Pancreas (tissue), 10 donors: ENCODE results near the gene NPM1. TPM values are rescaled to one million over a fixed set of nuclear protein-coding genes. Genes with fewer than 3 reads are reported as not detected.
"Not testable (repeated sequence)": the region's sequence is repeated elsewhere in the genome, so short reads cannot be mapped to it uniquely, and the experiment has no call there.

Experiments
- ATAC-seq, 4 donors: fragments of 200-7000 bp; cut with Tn5 transposase; one replicate each; pipeline versions ENCODE4 v1.8.0 to v1.9.1; 2020; ENCODE audit warnings: mild to moderate bottlenecking in 4 of 4, moderate library complexity in 4 of 4
- DNase-seq, 6 donors: peaks; one replicate each; pipeline ENCODE4 v3.0.0-alpha.2; 2020
- FAIRE-seq: peaks from 2 replicates; lab custom pipeline; 2012; peaks lifted over from hg19 to GRCh38; lab: Jason Lieb, UNC
- H3K27ac ChIP-seq, 4 donors: fragments of 200-600 bp; sonication (generic); 1 replicate in 3 of 4; 2 replicates in 1 of 4; pipeline versions ENCODE4 v1.5.0 to v1.8.0; 2020
- H3K27me3 ChIP-seq, 4 donors: fragments of 200-600 bp; one replicate each; pipeline ENCODE4 v1.8.0; 2021
- H3K36me3 ChIP-seq, 3 donors: fragments of 200-600 bp; sonication (generic) in 1 of 3; one replicate each; pipeline versions ENCODE4 v1.5.0 to v1.8.0; 2020 to 2021
- H3K4me1 ChIP-seq, 3 donors: fragments of 200-600 bp; one replicate each; pipeline ENCODE4 v1.8.0; 2021
- H3K4me3 ChIP-seq, 4 donors: fragments of 200-600 bp; sonication (generic) in 2 of 4; one replicate each; pipeline versions ENCODE4 v1.5.0 to v1.8.0; 2020 to 2021
- H3K9me3 ChIP-seq, 4 donors: fragments of 200-600 bp; one replicate each; pipeline ENCODE4 v1.8.0; 2021
- CTCF ChIP-seq, 4 donors: fragments of 200-600 bp; sonication (generic) in 3 of 4; IDR thresholded peaks; one replicate each; pipeline versions ENCODE4 v1.5.0 to v1.8.0; 2021; ENCODE audit warnings: antibody characterized with exemption in 4 of 4
- WGBS, 2 donors: extraction: QIAGEN DNeasy Blood & Tissue Kit; methylation state at CpG; one replicate each; pipeline ENCODE4 v1.1.7; 2013; 5-methylcytosine and 5-hydroxymethylcytosine counted together
- intact Hi-C, 3 donors: fragments of 100-400 bp; cut with DNase I; formaldehyde crosslinking; loops; one replicate each; pipeline versions ENCODE4 v1.11.1 to v1.14.2; 2022
- polyA plus RNA-seq, 2 donors: library from polyadenylated mRNA; stranded (reverse); fragments of 200-250 nt; gene quantifications; one replicate each; pipeline ENCODE4 v1.2.3, GENCODE V29; 2013
- total RNA-seq, 6 donors: library from RNA; stranded (reverse); fragmentation: NEBNext Ultra II Directional in 4 of 6; extraction: Animal tissue kit (Norgen Biotek cat#: 25700) in 4 of 6; gene quantifications; one replicate each; pipeline versions ENCODE4 v1.2.1 to v1.2.4, GENCODE V29; 2021 to 2023
- donor health status: healthy with polysubstance abuse.
- donor health status: DM: no; HTN: no; CAD: no; lungs with moderate emphysema.
- donor health status: DM: no; HTN: no; CAD: no.
- donor health status: control.
- donor health status: control.
- donor health status: Bipolar disorder and iron deficiency.
- donor health status: DM: yes; HTN: yes; CAD: no.
- donor health status: DM: no; HTN: no; CAD: no.
- donor health status: DM: no; HTN: no; CAD: no.
- donor health status: DM: yes; HTN: yes; CAD: no.

Gene NPM1
- total and polyA plus RNA-seq, 8 donors: 412 to 942 (median 682) TPM

- no peaks in the 10 kb centered on the region for H3K9me3 ChIP-seq
- H3K36me3 ChIP-seq: no peaks in the 10 kb centered on the region
- ATAC-seq (no peak), DNase-seq (no peak), FAIRE-seq (no peak)
- intact Hi-C loops: no loop called here
- 83 to 90% methylated on average over 4 of the region's 4 CpGs for WGBS, 2 donors
- no peak for TF ChIP-seq CTCF (IDR thresholded peaks at IDR 0.05)
- no peaks in the 10 kb centered on the region for H3K4me1 ChIP-seq
- no peak overlapping the region for H3K4me3 ChIP-seq
- no peak overlapping the region for H3K27ac ChIP-seq
- H3K27me3 ChIP-seq: no peaks in the 10 kb centered on the region
These were observed 17.8 kb upstream of the NPM1 start for GRCh38 chr5:171369898-171370297.

GRCh38 chr5:171370881-171371280 is 16.8 kb upstream of the NPM1 start:
- intact Hi-C loops, H3K27me3 ChIP-seq, H3K4me1 ChIP-seq, DNase-seq, H3K36me3 ChIP-seq, FAIRE-seq, H3K9me3 ChIP-seq, ATAC-seq, H3K27ac ChIP-seq, H3K4me3 ChIP-seq: not testable (repeated sequence)
- WGBS, 2 donors: 25 to 30% methylated on average over 10 of the region's 10 CpGs

- WGBS, 2 donors: 71 to 73% methylated on average over 13 of the region's 13 CpGs
- DNase-seq: no peak
These were observed 16.3 kb upstream of the NPM1 start for GRCh38 chr5:171371326-171371725.

GRCh38 chr5:171379961-171380360 is 7.7 kb upstream of the NPM1 start:
- Histone ChIP-seq H3K36me3 (no peaks in the 10 kb centered on the region), H3K4me3 (no peak overlapping the region), H3K27me3 (no peaks in the 10 kb centered on the region), H3K9me3 (no peaks in the 10 kb centered on the region), H3K4me1 (no peaks in the 10 kb centered on the region), H3K27ac (no peak overlapping the region)
- intact Hi-C loops: no loop called here
- TF ChIP-seq CTCF (IDR thresholded peaks at IDR 0.05): no peak
- FAIRE-seq (no peak), ATAC-seq (no peak), DNase-seq (no peak)
- WGBS, 2 donors: 87 to 89% methylated on average over 7 of the region's 7 CpGs

More at GRCh38 chr5:171371326-171371725, 16.3 kb upstream of the NPM1 start:
- Histone ChIP-seq H3K9me3 (no peaks in the 10 kb centered on the region), H3K27me3 (no peaks in the 10 kb centered on the region), H3K36me3 (no peaks in the 10 kb centered on the region), H3K27ac (no peak overlapping the region), H3K4me1 (no peaks in the 10 kb centered on the region), H3K4me3 (no peak overlapping the region)
- no peak for TF ChIP-seq CTCF (IDR thresholded peaks at IDR 0.05)
- FAIRE-seq: no peak
- ATAC-seq: no peak
- intact Hi-C loops: no loop called here

GRCh38 chr5:171384416-171384815 is 3.2 kb upstream of the NPM1 start:
- intact Hi-C loops, H3K36me3 ChIP-seq, H3K4me3 ChIP-seq, H3K27me3 ChIP-seq, ATAC-seq, H3K27ac ChIP-seq, H3K9me3 ChIP-seq, H3K4me1 ChIP-seq, FAIRE-seq, DNase-seq: not testable (repeated sequence)
- WGBS, 2 donors: 82 to 86% methylated on average over 9 of the region's 9 CpGs

GRCh38 chr5:171384999-171385398 is 2.6 kb upstream of the NPM1 start:
- H3K27ac ChIP-seq, H3K36me3 ChIP-seq, intact Hi-C loops, H3K4me1 ChIP-seq, FAIRE-seq, DNase-seq, H3K9me3 ChIP-seq, H3K4me3 ChIP-seq, ATAC-seq, H3K27me3 ChIP-seq: not testable (repeated sequence)
- 70 to 81% methylated on average over 3 of the region's 3 CpGs for WGBS, 2 donors
